Pancreas (tissue), 10 donors: ENCODE results near the gene CCDC74A. TPM values are rescaled to one million over a fixed set of nuclear protein-coding genes. Genes with fewer than 3 reads are reported as not detected.
A peak's percentile ranks its signal among the peaks of the same experiment; 100 is the strongest.
"Not testable (repeated sequence)": the region's sequence is repeated elsewhere in the genome, so short reads cannot be mapped to it uniquely, and the experiment has no call there.

Source experiments
- ATAC-seq, 4 donors: fragments of 200-7000 bp; cut with Tn5 transposase; one replicate each; pipeline versions ENCODE4 v1.8.0 to v1.9.1; 2020; ENCODE audit warnings: mild to moderate bottlenecking in 4 of 4, moderate library complexity in 4 of 4
- DNase-seq, 6 donors: peaks; one replicate each; pipeline ENCODE4 v3.0.0-alpha.2; 2020
- FAIRE-seq: peaks from 2 replicates; lab custom pipeline; 2012; peaks lifted over from hg19 to GRCh38; lab: Jason Lieb, UNC
- H3K27ac ChIP-seq, 4 donors: fragments of 200-600 bp; sonication (generic); 1 replicate in 3 of 4; 2 replicates in 1 of 4; pipeline versions ENCODE4 v1.5.0 to v1.8.0; 2020
- H3K27me3 ChIP-seq, 4 donors: fragments of 200-600 bp; one replicate each; pipeline ENCODE4 v1.8.0; 2021
- H3K36me3 ChIP-seq, 3 donors: fragments of 200-600 bp; sonication (generic) in 1 of 3; one replicate each; pipeline versions ENCODE4 v1.5.0 to v1.8.0; 2020 to 2021
- H3K4me1 ChIP-seq, 3 donors: fragments of 200-600 bp; one replicate each; pipeline ENCODE4 v1.8.0; 2021
- H3K4me3 ChIP-seq, 4 donors: fragments of 200-600 bp; sonication (generic) in 2 of 4; one replicate each; pipeline versions ENCODE4 v1.5.0 to v1.8.0; 2020 to 2021
- H3K9me3 ChIP-seq, 4 donors: fragments of 200-600 bp; one replicate each; pipeline ENCODE4 v1.8.0; 2021
- WGBS, 2 donors: extraction: QIAGEN DNeasy Blood & Tissue Kit; methylation state at CpG; one replicate each; pipeline ENCODE4 v1.1.7; 2013; 5-methylcytosine and 5-hydroxymethylcytosine counted together
- intact Hi-C, 3 donors: fragments of 100-400 bp; cut with DNase I; formaldehyde crosslinking; loops; one replicate each; pipeline versions ENCODE4 v1.11.1 to v1.14.2; 2022
- polyA plus RNA-seq, 2 donors: library from polyadenylated mRNA; stranded (reverse); fragments of 200-250 nt; gene quantifications; one replicate each; pipeline ENCODE4 v1.2.3, GENCODE V29; 2013
- total RNA-seq, 6 donors: library from RNA; stranded (reverse); fragmentation: NEBNext Ultra II Directional in 4 of 6; extraction: Animal tissue kit (Norgen Biotek cat#: 25700) in 4 of 6; gene quantifications; one replicate each; pipeline versions ENCODE4 v1.2.1 to v1.2.4, GENCODE V29; 2021 to 2023
- TF ChIP-seq, protein P1 (sequence below), 4 donors: fragments of 200-600 bp; sonication (generic) in 3 of 4; IDR thresholded peaks; one replicate each; pipeline versions ENCODE4 v1.5.0 to v1.8.0; 2021; ENCODE audit warnings: antibody characterized with exemption in 4 of 4
- donor health status: healthy with polysubstance abuse.
- donor health status: DM: no; HTN: no; CAD: no; lungs with moderate emphysema.
- donor health status: DM: no; HTN: no; CAD: no.
- donor health status: control.
- donor health status: control.
- donor health status: Bipolar disorder and iron deficiency.
- donor health status: DM: yes; HTN: yes; CAD: no.
- donor health status: DM: no; HTN: no; CAD: no.
- donor health status: DM: no; HTN: no; CAD: no.
- donor health status: DM: yes; HTN: yes; CAD: no.

Gene CCDC74A
- total and polyA plus RNA-seq, 8 donors: 0.35 to 10.6 (median 1.5) TPM

DNA sequence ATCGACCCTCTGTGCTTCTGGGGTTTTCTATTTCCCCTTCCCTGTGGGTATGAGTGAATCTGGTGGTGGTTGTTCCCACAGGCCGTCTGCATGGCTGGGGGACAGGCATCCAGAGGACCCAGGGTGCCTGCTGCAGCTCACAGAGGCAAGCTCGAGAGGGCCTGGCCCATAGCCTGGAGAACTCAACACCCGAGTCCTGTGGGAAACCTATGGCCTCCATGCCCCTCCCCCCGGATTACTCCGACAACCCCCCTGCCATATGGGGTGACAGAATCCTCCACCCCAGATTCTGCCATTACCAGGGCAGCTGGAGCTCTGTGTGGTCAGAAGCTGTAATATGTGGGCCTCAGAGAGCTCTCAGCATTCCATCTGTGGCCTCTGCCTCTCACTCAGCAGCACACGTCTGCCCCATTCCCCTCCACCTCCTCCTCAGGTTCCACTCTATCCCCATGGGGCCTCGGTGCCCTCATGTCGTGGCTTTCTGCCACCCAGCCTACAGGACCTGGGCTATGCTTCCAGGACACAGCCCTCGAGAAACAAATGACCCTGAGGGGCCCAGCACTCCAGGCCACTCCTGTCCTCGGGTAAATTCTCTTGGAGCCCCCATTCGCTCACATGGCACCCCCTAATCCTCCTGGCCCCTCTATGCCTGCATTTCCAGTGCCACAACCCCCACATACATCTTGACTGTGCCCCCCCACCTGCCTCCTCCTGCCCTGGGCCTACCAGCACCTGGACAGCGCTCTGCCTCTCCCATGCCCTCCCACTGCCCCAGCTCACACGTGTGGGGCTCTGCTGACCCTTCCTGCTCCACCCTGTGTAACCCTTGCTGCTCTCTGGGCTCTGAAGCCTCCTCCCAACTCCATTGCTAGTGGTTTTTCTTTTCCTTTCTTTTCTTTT, 39.1 kb upstream of the CCDC74A start:
- H3K27me3 ChIP-seq: no peaks in the 10 kb centered on the region
- DNase-seq: no peak
- no peak overlapping the region for H3K4me3 ChIP-seq
- no peaks in the 10 kb centered on the region for H3K36me3 ChIP-seq
- TF ChIP-seq, protein P1, sequence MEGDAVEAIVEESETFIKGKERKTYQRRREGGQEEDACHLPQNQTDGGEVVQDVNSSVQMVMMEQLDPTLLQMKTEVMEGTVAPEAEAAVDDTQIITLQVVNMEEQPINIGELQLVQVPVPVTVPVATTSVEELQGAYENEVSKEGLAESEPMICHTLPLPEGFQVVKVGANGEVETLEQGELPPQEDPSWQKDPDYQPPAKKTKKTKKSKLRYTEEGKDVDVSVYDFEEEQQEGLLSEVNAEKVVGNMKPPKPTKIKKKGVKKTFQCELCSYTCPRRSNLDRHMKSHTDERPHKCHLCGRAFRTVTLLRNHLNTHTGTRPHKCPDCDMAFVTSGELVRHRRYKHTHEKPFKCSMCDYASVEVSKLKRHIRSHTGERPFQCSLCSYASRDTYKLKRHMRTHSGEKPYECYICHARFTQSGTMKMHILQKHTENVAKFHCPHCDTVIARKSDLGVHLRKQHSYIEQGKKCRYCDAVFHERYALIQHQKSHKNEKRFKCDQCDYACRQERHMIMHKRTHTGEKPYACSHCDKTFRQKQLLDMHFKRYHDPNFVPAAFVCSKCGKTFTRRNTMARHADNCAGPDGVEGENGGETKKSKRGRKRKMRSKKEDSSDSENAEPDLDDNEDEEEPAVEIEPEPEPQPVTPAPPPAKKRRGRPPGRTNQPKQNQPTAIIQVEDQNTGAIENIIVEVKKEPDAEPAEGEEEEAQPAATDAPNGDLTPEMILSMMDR (IDR thresholded peaks at IDR 0.05): no peak
- WGBS, 2 donors: 77 to 82% methylated on average over 14 of the region's 14 CpGs
- ATAC-seq: no peak
- intact Hi-C loops: no loop called here
- no peaks in the 10 kb centered on the region for H3K9me3 ChIP-seq
- H3K4me1 ChIP-seq: peaks cover 0 to 5% (median 2%) of the 10 kb centered on the region in 3 donors
- no peak for FAIRE-seq
- H3K27ac ChIP-seq: no peak overlapping the region

DNA sequence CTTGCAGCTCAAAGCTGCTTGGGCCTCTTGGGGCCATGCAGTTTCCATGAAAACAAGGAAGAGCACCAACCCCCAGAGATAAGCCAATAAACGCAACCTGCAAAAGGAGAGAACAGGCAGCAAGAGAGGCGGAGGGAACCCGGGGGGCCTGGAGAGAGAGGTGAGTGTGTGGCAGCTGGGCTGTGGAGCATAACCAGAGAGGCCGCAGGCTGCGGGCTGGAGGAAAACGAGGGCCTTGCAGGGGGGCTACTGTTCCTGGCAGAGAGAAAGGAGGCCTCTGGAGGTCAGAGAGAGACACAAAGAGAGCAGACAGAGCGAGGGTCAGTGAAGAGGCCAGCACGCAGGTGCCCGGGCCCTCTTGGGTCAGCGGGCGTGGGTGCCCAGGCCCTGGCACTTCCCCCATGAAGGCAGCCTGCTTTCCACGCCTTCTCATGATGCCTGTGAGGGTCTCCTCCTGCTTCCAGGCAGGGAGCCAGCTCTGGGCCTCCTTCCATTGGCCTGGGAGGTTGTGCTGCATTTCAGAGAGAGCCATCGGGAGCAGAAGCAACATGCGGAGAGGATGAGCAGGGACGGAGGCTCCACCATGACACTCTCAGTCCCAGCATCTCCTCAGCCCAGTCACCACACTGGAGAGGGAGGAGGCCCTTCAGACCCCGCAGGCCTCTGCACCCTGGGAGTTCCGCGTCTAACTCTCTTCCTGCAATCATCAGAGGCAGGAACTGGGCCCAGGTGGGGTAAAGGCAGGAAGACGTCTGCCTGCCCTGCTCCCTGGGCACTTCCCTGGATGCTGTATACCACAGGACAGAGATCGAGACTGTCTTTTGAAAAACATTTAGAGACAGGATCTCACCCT, 36.8 kb upstream of the CCDC74A start:
- H3K27me3 ChIP-seq, H3K9me3 ChIP-seq, intact Hi-C loops, FAIRE-seq, H3K27ac ChIP-seq, H3K36me3 ChIP-seq, ATAC-seq, DNase-seq: not testable (repeated sequence)
- WGBS, 2 donors: 74 to 80% methylated on average over 20 of the region's 20 CpGs
- peak overlapping the region in 3 of 4 donors; percentile 12 to 77 (median 64) for H3K4me3 ChIP-seq
- peaks cover 0 to 11% (median 2%) of the 10 kb centered on the region in 3 donors for H3K4me1 ChIP-seq

- intact Hi-C loops, FAIRE-seq, H3K9me3 ChIP-seq, H3K36me3 ChIP-seq, H3K27me3 ChIP-seq, DNase-seq, H3K27ac ChIP-seq: not testable (repeated sequence)
- ATAC-seq: peak; percentile 8 to 31 (median 18)
- Histone ChIP-seq H3K4me1 (peaks cover 0 to 11% (median 2%) of the 10 kb centered on the region in 3 donors), H3K4me3 (peak overlapping the region in 3 of 4 donors; percentile 12 to 77 (median 64))
- WGBS, 2 donors: 15 to 24% methylated on average over 11 to 21 of the region's 22 CpGs
Observed at GRCh38 chr2:131491469-131491836, 36.2 kb upstream of the CCDC74A start.

- H3K36me3 ChIP-seq, FAIRE-seq, H3K9me3 ChIP-seq, intact Hi-C loops, H3K27me3 ChIP-seq: not testable (repeated sequence)
- Histone ChIP-seq H3K27ac (peak within 1 kb of the TSS; percentile 86 to 92 (median 88)), H3K4me1 (peaks cover 0 to 11% (median 2%) of the 10 kb centered on the region in 3 donors), H3K4me3 (peak within 1 kb of the TSS; percentile 64 to 89 (median 81))
- ATAC-seq (peak in 2 of 4 donors; percentile 1 to 2), DNase-seq (peak in 1 of 6 donors; percentile 83)
- 0% methylated on average over 26 to 53 of the region's 53 CpGs for WGBS, 2 donors
Observed at GRCh38 chr2:131492015-131492417, 35.7 kb upstream of the CCDC74A start, which contains the start of gene MZT2A. Gene MZT2A (minus strand): TSS chr2:131492397. CDS start chr2:131492376, 21 bp downstream.

DNA sequence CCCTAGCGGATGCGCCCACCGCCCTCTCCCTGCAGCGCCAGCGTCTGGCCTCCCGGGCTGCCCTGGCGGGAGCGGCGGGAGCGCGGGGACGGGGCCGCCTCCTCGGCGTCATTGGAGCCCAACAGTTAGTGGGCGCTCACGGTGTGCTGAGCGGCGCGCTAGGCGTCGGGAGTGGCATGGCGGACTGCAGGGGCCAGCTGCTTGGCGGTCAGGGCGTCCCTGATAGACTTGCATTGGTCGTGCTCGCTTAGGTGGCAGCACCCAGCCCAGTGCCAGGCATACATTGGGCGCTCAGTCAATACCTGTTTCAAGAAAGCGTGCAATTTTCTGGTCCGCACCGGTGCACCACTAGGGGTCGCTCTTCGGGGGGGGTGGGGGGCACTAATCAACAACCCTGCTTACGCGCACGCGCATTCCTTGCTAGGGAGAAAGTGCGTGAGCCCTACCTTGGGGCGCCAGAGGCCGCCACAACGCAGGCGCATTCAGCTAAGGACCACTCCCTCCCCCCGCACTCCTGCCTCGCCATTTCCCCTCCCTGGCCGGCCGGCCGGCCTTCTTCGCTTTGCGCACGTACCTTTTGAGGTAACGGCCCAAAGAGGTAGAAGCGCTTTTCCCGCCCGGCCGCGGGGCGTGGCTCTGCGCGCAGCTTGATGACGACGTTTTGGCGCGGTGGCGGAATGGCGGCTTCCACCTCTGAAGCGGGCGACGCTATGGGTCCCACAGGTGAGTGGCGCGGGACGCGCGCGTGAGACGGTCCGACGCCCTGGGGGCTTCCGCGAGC, 35.1 kb upstream of the CCDC74A start:
- ATAC-seq (peak; percentile 85 to 92 (median 88)), DNase-seq (peak; percentile 95 to 98 (median 96)), FAIRE-seq (no peak)
- peak overlapping the region; percentile 64 to 89 (median 81) for H3K4me3 ChIP-seq
- H3K36me3 ChIP-seq: no peaks in the 10 kb centered on the region
- H3K4me1 ChIP-seq: peaks cover 0 to 11% (median 2%) of the 10 kb centered on the region in 3 donors
- no peaks in the 10 kb centered on the region for H3K27me3 ChIP-seq
- 0% methylated on average over 64 to 79 of the region's 79 CpGs for WGBS, 2 donors
- no peaks in the 10 kb centered on the region for H3K9me3 ChIP-seq
- H3K27ac ChIP-seq: peak overlapping the region; percentile 86 to 92 (median 88)
- intact Hi-C loops: no loop called here
- TF ChIP-seq, protein P1 (IDR thresholded peaks at IDR 0.05): peak; percentile 53 to 73 (median 65)
